ENCODE measurements around the gene CLASRP. TPM values are rescaled to one million over a fixed set of nuclear protein-coding genes. Genes with fewer than 3 reads are reported as not detected.
A peak's percentile ranks its signal among the peaks of the same experiment; 100 is the strongest.

Gene CLASRP
- total RNA-seq (2022), result 115 and 126 TPM in 2 replicates
- percentile 78 among the genes with signal in this experiment for Bru-seq, nascent RNA
- BruChase-seq, experiment 1, labeled RNA remaining after a 6-hour chase, result percentile 84 among the genes with signal in this experiment
- BruChase-seq, experiment 2, labeled RNA remaining after a 2-hour chase, result percentile 81 among the genes with signal in this experiment
- long read RNA-seq, partial matches to known transcripts, result 0 of 7 reads
- long read RNA-seq, other reads (novel, unspliced or antisense), result 5 of 7 reads

DNA sequence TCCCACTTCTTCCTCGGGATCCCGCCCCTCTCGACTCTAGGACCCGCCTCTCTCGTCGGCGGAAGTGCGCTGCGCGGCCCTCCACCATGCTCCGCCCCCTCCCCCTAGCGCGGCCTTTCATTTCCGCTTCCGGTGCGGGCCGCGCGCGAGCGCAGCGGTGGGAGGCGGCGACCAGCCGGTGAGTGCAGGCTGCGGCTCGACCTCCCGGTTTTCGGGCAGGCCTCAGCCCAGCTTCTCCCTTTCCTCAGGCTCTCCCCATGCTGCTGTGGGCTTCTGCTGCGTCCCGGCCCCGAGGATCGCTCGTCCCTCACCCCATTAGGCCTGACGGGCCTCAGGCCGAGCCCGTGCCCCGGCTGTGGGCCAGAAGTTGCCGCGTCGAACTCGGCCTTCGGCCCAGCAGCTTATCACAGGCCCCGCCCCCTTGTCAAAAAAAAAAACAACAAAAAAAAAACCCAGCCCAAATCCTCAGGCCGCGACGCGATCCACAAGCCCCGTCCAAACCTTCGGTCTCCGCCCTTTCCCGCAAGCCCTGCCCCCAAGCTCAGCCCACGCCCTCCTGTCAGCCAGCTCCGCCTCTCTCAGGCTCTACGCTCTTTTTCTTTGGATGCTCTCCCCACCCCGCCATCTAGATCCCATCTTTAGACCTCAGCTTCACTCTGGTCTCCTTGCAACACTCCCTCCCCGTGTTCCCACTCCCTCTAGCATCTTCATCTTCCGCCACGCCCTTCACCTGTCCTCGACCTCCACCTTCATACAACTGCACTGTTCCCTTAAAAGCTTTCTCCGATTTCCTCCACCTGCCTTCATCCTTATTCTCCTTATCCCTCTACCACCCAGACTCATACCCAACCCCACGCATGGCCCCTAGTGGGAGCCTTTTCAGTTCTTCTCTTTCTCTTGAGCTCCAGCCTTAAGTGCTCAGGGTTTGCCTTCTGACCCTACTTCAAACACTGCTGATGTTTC lies at the start of gene CLASRP:
CLASRP (plus strand) TSS at position 115 of the 963 bp plus-strand sequence. CDS start 1,168 bp downstream, outside the sequence.
- BruUV-seq (replicated peaks), result no TSS peak

GRCh38 chr19:44990459-44990858 lies 48.4 kb upstream of the CLASRP start:
- H3K4me1 Mint-ChIP-seq (ENCODE audit: low read depth, unreplicated experiment), result peaks cover 7% of the 10 kb centered on the region
- no peak for DNase-seq
- H3K27ac Mint-ChIP-seq (ENCODE audit: unreplicated experiment), result no peak overlapping the region
- H3K9me3 Mint-ChIP-seq (ENCODE audit: low read depth, unreplicated experiment), result no peaks in the 10 kb centered on the region
- intact Hi-C loops (cut with micrococcal nuclease; ENCODE audit: unreplicated experiment), result no loop called here
- CTCF ChIA-PET, result no interaction called here
- H3K36me3 Mint-ChIP-seq (ENCODE audit: insufficient read depth, unreplicated experiment), result peaks cover 49% of the 10 kb centered on the region
- H3K4me3 Mint-ChIP-seq (ENCODE audit: low read depth, unreplicated experiment), result no peak overlapping the region
- no peaks in the 10 kb centered on the region for H3K27me3 Mint-ChIP-seq (ENCODE audit: unreplicated experiment)
- BruUV-seq (replicated peaks), result no TSS peak
- TF ChIP-seq CTCF (IDR thresholded peaks at IDR 0.05; ENCODE audit: unreplicated experiment), result no peak

More for the DNA sequence above, at the start of gene CLASRP:
- CTCF ChIA-PET, result interaction anchor here (0.6 to 2.0 kb wide), 10 partner anchors 12 to 457 kb away, joined by 3 to 12 read pairs (median 4); no protein-coding TSS in a partner anchor
- TF ChIP-seq CTCF (IDR thresholded peaks at IDR 0.05; ENCODE audit: unreplicated experiment), result no peak
- Mint-ChIP-seq H3K27ac (ENCODE audit: unreplicated experiment) (peak within 1 kb of the TSS; percentile 91), H3K27me3 (ENCODE audit: unreplicated experiment) (no peaks in the 10 kb centered on the region), H3K36me3 (ENCODE audit: insufficient read depth, unreplicated experiment) (peaks cover 77% of the 10 kb centered on the region), H3K9me3 (ENCODE audit: low read depth, unreplicated experiment) (no peaks in the 10 kb centered on the region), H3K4me3 (ENCODE audit: low read depth, unreplicated experiment) (peak within 1 kb of the TSS; percentile 86), H3K4me1 (ENCODE audit: low read depth, unreplicated experiment) (peaks cover 28% of the 10 kb centered on the region)
- intact Hi-C loops (cut with micrococcal nuclease; ENCODE audit: unreplicated experiment), result no loop called here
- peak; percentile 96 for DNase-seq

GRCh38 chr19:44990966-44991365 lies 47.9 kb upstream of the CLASRP start:
- no peak for DNase-seq
- no peak for TF ChIP-seq CTCF (IDR thresholded peaks at IDR 0.05; ENCODE audit: unreplicated experiment)
- intact Hi-C loops (cut with micrococcal nuclease; ENCODE audit: unreplicated experiment), result no loop called here
- no peak overlapping the region for H3K27ac Mint-ChIP-seq (ENCODE audit: unreplicated experiment)
- peaks cover 49% of the 10 kb centered on the region for H3K36me3 Mint-ChIP-seq (ENCODE audit: insufficient read depth, unreplicated experiment)
- no peaks in the 10 kb centered on the region for H3K27me3 Mint-ChIP-seq (ENCODE audit: unreplicated experiment)
- BruUV-seq (replicated peaks), result no TSS peak
- H3K4me1 Mint-ChIP-seq (ENCODE audit: low read depth, unreplicated experiment), result peaks cover 7% of the 10 kb centered on the region
- H3K4me3 Mint-ChIP-seq (ENCODE audit: low read depth, unreplicated experiment), result no peak overlapping the region
- no peaks in the 10 kb centered on the region for H3K9me3 Mint-ChIP-seq (ENCODE audit: low read depth, unreplicated experiment)
- CTCF ChIA-PET, result no interaction called here

DNA sequence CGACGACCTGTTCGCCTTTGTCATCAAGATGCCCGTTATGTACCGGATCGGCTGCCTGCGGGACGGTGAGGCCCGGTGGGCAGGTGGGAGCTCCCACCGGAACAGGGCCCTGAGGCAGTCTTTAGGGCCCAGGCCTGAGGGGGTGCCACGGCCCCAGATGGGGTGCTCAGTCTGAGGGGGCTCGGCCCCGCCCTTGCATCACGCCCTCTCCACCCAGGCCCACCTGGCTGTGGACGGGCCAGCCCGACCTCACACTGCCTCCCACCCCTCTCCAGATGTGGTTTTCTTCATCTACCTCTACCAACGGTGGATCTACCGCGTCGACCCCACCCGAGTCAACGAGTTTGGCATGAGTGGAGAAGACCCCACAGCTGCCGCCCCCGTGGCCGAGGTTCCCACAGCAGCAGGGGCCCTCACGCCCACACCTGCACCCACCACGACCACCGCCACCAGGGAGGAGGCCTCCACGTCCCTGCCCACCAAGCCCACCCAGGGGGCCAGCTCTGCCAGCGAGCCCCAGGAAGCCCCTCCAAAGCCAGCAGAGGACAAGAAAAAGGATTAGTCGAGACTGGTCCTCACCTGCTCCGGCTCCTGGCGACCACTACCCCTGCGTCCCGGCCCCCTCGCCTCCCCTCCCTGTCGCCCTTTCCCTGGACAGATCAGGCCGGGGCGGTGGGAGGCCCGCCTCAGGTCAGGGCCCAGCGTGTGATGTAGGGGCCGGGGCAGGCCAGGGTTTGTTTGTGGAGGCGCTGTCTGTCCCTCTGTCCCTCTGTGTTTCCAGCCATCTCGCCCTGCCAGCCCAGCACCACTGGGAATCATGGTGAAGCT lies 46.3 kb upstream of the CLASRP start:
- Mint-ChIP-seq H3K36me3 (ENCODE audit: insufficient read depth, unreplicated experiment) (peaks cover 36% of the 10 kb centered on the region), H3K4me1 (ENCODE audit: low read depth, unreplicated experiment) (peaks cover 6% of the 10 kb centered on the region), H3K27ac (ENCODE audit: unreplicated experiment) (no peak overlapping the region), H3K4me3 (ENCODE audit: low read depth, unreplicated experiment) (no peak overlapping the region), H3K27me3 (ENCODE audit: unreplicated experiment) (no peaks in the 10 kb centered on the region), H3K9me3 (ENCODE audit: low read depth, unreplicated experiment) (no peaks in the 10 kb centered on the region)
- CTCF ChIA-PET, result no interaction called here
- intact Hi-C loops (cut with micrococcal nuclease; ENCODE audit: unreplicated experiment), result no loop called here
- no peak for TF ChIP-seq CTCF (IDR thresholded peaks at IDR 0.05; ENCODE audit: unreplicated experiment)
- no peak for DNase-seq
- BruUV-seq (replicated peaks), result TSS peak; percentile 79
